ENCODE measurements around the gene ADARB2.

ADARB2 gene

DNA sequence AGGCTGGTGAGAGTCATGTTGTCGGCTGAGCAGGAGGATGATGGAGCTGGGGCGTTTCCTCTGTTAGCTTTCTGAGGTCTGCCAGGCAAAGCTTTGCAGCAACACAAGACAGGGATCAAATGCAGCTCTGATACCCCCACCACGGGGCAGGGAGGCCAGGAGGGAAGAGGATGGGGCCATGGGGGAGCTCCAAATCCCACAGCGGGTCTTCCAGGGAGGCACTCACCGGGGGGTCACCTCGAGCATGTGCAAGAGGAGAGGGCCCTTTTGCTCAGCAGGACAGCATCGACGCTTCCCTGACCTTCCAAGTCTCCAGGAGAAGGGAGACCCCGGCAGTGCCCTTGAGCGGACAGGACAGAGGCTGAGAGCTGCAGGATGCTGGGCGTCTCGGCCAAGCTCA is 553.6 kb downstream of the ADARB2 start:
- TF ChIP-seq, protein P1, sequence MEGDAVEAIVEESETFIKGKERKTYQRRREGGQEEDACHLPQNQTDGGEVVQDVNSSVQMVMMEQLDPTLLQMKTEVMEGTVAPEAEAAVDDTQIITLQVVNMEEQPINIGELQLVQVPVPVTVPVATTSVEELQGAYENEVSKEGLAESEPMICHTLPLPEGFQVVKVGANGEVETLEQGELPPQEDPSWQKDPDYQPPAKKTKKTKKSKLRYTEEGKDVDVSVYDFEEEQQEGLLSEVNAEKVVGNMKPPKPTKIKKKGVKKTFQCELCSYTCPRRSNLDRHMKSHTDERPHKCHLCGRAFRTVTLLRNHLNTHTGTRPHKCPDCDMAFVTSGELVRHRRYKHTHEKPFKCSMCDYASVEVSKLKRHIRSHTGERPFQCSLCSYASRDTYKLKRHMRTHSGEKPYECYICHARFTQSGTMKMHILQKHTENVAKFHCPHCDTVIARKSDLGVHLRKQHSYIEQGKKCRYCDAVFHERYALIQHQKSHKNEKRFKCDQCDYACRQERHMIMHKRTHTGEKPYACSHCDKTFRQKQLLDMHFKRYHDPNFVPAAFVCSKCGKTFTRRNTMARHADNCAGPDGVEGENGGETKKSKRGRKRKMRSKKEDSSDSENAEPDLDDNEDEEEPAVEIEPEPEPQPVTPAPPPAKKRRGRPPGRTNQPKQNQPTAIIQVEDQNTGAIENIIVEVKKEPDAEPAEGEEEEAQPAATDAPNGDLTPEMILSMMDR (IDR thresholded peaks at IDR 0.05; ENCODE audit: borderline replicate concordance, insufficient read depth, low read depth, low read length): no peak
- H3K4me3 ChIP-seq (ENCODE audit: low read depth, low read length): no peak overlapping the region

DNA sequence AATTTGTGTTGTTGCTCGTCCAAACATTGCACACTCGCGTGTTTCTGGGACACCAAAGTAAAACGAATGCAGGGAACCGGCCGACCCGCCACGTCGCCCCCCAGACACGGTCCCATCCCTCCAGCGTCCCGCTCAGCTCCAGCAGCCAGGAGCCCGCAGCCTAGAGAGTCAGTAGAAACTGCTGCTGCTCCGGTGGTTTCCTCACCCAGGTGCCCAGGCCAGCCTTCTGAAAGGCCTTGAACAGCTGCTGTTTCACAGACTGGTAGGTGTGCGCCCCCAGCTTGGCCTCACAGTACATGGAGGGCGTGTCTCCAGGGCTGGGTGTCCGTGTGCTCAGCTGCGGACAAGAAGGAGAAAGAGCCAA is 554.3 kb downstream of the ADARB2 start:
- H3K4me3 ChIP-seq (ENCODE audit: low read depth, low read length): no peak overlapping the region
- TF ChIP-seq, protein P1 (IDR thresholded peaks at IDR 0.05; ENCODE audit: borderline replicate concordance, insufficient read depth, low read depth, low read length): no peak

DNA sequence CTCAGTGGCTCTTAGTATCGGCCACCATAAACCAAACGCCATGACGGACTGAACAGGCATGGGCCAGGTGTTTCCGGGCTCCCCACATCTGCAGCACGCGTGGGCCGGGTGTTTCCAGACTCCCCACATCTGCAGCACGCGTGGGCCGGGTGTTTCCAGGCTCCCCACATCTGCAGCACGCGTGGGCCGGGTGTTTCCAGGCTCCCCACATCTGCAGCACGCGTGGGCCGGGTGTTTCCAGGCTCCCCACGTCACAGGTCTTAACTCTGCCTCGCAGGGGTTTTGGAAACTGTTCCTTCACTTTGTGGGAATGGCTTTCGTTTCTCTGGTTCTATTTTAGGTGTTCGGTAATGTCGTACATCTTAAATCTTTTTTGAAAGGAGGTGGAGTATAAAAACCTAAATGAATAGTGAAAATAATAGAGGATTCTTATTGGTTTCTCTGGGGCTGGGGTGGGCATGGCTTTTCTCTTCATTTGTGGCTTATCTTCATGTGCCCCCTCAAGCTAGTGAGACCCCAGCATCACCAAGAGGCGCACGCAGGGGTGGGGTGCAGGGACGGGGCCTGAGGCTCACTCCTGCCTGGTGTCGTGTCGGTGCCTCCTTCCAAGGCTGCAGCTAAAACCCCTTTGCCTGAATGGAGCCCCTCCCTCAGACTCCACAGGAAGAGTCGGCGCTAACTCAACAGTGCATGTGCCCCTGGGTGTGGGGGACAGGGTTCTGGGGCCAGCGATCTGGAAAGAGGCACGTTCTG is 554.9 kb downstream of the ADARB2 start:
- TF ChIP-seq, protein P1 (IDR thresholded peaks at IDR 0.05; ENCODE audit: borderline replicate concordance, insufficient read depth, low read depth, low read length): no peak
- no peak overlapping the region for H3K4me3 ChIP-seq (ENCODE audit: low read depth, low read length)

DNA sequence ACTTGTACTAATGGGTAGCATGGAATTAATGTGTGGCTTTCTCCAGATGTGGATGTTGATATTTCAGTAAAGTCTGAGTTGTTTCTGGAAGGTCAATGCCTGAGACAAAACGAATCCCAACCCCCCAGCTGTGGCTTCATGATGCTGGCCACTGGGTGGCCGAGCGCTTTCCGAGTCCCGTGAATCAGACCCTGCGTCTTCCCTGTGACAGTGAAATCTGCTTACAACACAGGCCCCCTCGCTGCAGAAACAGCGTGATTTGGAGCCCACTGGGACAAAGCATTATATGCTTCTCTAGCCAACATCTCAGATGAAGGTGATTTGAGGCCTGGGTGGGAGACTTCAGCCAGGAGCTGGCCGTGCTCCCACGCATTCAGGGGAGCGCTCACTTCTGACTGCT is 556.5 kb downstream of the ADARB2 start:
- TF ChIP-seq, protein P1 (IDR thresholded peaks at IDR 0.05; ENCODE audit: borderline replicate concordance, insufficient read depth, low read depth, low read length): no peak
- no peak overlapping the region for H3K4me3 ChIP-seq (ENCODE audit: low read depth, low read length)

DNA sequence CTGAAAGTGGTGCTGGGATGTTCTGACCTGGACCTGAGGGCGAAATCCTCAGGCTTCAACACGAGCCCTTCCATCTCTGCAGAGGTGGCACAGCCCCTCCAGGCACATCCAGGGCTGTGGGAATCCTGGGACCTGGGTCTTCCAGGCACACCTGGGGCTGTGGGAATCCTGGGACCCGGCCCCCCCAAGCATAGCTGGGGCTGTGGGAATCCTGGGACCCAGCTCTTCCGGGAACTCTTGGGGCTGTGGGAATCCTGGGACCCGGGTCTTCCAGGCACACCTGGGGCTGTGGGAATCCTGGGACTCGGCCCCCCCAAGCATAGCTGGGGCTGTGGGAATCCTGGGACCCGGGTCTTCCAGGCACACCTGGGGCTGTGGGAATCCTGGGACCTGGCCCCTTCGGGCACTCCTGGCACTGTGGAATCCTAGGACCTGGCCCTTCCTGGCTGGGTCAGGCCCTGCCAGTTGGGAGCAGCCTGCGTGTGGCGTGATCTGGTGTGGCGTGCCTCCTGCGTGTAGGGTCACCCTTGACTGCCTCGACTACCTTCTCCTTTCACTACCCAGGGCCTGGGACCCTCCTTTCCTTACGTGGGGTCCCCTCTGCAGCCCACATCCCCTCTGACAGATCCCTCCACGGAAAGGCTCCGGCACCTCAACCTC is 557.1 kb downstream of the ADARB2 start:
- TF ChIP-seq, protein P1 (IDR thresholded peaks at IDR 0.05; ENCODE audit: borderline replicate concordance, insufficient read depth, low read depth, low read length): no peak
- H3K4me3 ChIP-seq (ENCODE audit: low read depth, low read length): no peak overlapping the region

DNA sequence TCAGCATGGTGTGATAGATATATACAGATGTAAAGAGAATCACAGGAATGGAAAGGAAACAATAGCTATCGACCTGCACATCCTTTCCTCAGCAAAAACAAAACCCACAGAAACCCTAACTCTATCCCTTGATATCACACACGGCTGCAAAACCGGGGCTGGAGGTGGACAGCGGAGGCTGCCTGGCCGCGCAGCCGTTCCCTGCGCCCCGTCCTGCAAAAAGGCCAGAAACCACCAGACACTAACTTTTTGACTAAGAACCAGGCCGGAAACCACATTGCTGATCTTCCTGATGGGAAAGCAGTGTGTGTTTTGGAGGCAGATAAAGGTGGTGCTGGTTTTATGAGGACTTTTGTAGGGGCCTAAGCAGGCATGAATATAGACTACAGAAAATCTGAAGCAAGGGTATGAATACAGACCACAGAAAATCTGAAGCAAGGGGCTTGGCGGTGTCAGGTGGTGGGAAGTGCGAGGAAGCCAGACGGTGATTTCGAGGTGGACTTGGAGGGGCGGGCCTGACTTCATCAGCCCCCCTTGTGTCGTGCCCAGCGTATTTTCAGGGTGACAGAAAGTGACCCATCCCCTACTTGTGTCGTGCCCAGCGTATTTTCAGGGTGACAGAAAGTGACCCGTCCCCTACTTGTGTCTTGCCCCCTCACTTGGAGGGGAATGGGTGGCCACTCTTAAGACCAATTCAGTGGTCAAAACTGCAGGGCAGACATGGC is 557.8 kb downstream of the ADARB2 start:
- H3K4me3 ChIP-seq (ENCODE audit: low read depth, low read length): no peak overlapping the region
- TF ChIP-seq, protein P1 (IDR thresholded peaks at IDR 0.05; ENCODE audit: borderline replicate concordance, insufficient read depth, low read depth, low read length): no peak

Measured in GM12875 (cell line).